GM12864 (cell line): ENCODE data around the gene CHCHD6.

Experiments
- DNase-seq: peaks from one replicate; pipeline ENCODE4 v3.0.0-alpha.2; 2011; ENCODE audit warnings: low read depth
- H3K4me3 ChIP-seq: 2 replicates; pipeline ENCODE4 v1.5.1; 2011; ENCODE audit warnings: mild to moderate bottlenecking, low read depth, low read length, control low read depth
- CTCF ChIP-seq: IDR thresholded peaks from 2 replicates; pipeline ENCODE4 v1.5.1; 2011; ENCODE audit warnings: low read depth, mild to moderate bottlenecking, moderate library complexity, low read length, control low read depth, inconsistent platforms; ENCODE audit errors: missing control alignments

CHCHD6 gene

DNA sequence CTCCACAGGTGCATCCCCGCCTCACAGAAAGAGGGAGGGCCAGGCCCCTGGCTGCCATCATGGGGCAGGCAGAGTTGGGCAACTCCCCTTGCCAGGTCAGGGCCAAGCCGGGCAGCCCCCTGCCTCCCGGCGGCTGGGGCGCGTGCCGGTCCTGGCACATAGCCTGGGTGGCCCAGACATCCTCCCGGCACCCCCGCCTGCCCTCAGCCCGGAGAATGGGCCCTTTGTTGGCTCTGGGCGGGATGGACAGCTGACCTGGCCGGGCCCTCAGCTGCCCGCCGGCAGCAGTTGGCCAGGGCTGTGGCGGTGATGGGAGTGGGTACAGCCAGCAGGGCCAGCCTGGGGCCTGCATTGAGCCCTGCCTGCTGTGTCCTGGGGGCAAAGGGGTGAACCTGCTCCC, 295.3 kb downstream of the CHCHD6 start:
- TF ChIP-seq CTCF: no peak
- DNase-seq: no peak
- no peak overlapping the region for H3K4me3 ChIP-seq

- DNase-seq: no peak
- H3K4me3 ChIP-seq: no peak overlapping the region
- no peak for TF ChIP-seq CTCF
These were observed 296.1 kb downstream of the CHCHD6 start for GRCh38 chr3:127000119-127000518.

DNA sequence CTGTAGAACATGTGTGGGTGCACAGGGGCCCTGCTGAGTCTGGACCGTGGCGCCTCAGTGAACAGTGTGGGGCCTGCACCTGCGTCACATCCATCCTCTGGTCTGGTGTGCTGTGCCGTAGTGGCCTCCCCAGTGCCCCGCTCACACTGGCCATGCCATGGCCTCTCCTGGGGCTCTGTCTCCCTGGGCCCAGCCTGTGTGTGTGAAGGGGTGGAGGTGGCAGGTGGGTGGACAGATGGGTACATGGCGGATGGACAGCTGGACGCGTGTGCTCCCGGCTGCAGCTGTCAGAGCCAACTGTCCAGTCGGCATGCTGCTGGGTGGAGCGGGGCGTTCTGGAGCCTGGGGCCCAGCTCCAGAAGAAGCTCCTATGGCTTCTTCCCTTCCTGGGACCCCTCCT, 296.7 kb downstream of the CHCHD6 start:
- DNase-seq: no peak
- TF ChIP-seq CTCF: no peak
- no peak overlapping the region for H3K4me3 ChIP-seq

DNA sequence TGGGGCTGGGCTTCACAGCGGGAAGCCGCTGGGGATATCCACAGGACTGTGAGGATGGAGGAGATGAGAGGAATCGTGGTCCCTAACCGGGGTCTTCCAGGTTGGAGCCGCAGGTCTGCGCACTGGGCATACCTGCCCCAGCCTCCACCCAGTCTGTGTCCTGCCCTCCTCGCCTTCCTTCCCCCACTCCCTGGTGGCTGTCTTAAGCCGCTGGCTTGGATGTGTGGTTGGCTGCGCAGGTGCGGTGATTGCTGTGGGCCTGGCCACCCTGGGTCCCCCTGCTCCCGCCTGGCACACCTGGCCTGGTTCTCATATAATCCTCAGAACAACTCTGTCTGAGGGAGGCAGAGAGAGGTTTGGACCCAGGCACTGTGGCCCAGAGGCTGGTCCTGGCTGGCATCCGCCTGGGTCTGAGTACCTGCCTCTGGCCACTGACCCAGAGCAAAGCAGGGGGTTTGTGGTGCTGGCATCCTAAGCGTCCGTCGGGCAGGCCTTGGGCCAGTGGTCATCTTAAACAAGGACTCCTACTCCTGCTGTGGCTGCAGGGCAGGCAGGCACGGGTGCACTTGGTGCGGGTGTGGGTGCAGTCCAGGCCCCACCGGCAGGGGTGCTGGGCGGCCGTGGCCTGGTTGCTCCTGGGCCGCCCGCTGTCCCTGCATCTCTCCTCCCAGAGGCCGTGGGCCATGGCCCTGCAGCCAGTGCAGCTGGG, 297.6 kb downstream of the CHCHD6 start:
- TF ChIP-seq CTCF: no peak
- DNase-seq: no peak
- H3K4me3 ChIP-seq: no peak overlapping the region

- peak; percentile 27 for DNase-seq
- H3K4me3 ChIP-seq: no peak overlapping the region
- peak; percentile 51 for TF ChIP-seq CTCF
These were observed 298.4 kb downstream of the CHCHD6 start for GRCh38 chr3:127002195-127003174.

GRCh38 chr3:127003175-127003555, 299.1 kb downstream of the CHCHD6 start:
- no peak for DNase-seq
- no peak for TF ChIP-seq CTCF
- no peak overlapping the region for H3K4me3 ChIP-seq
